HG03066 (cell line): Measurements from ENCODE around the gene LRFN5.
"Not testable (repeated sequence)": the region's sequence is repeated elsewhere in the genome, so short reads cannot be mapped to it uniquely, and the experiment has no call there.

Experiments used
- ATAC-seq: cut with Tn5 transposase; IDR thresholded peaks from one replicate; pipeline ENCODE4 v1.9.1; 2021; ENCODE audit warnings: low read depth; ENCODE audit not compliant: unreplicated experiment

The LRFN5 gene

GRCh38 chr14:41636492-41637392 lies 30.1 kb downstream of the LRFN5 start:
- ATAC-seq: no peak

- no peak for ATAC-seq
Measured at GRCh38 chr14:41641690-41642089, 35.0 kb downstream of the LRFN5 start.

- no peak for ATAC-seq
Measured at GRCh38 chr14:41642367-41642766, 35.7 kb downstream of the LRFN5 start.

- ATAC-seq: no peak
Measured at GRCh38 chr14:41642789-41643188, 36.1 kb downstream of the LRFN5 start.

- no peak for ATAC-seq
Measured at GRCh38 chr14:41644606-41645005, 37.9 kb downstream of the LRFN5 start.

GRCh38 chr14:41650802-41651201 lies 44.1 kb downstream of the LRFN5 start:
- ATAC-seq: no peak

- ATAC-seq: no peak
Measured at GRCh38 chr14:41654196-41654595, 47.5 kb downstream of the LRFN5 start.

GRCh38 chr14:41662780-41663472 lies 56.2 kb downstream of the LRFN5 start:
- ATAC-seq: no peak

GRCh38 chr14:41663473-41663850 lies 56.8 kb downstream of the LRFN5 start:
- ATAC-seq: no peak

- ATAC-seq: no peak
Measured at GRCh38 chr14:41666301-41666700, 59.6 kb downstream of the LRFN5 start.

GRCh38 chr14:41668356-41668755 lies 61.7 kb downstream of the LRFN5 start:
- ATAC-seq: no peak

- ATAC-seq: not testable (repeated sequence)
Measured at GRCh38 chr14:41673601-41674000, 66.9 kb downstream of the LRFN5 start.

GRCh38 chr14:41674511-41674971 lies 67.9 kb downstream of the LRFN5 start:
- not testable (repeated sequence) for ATAC-seq

GRCh38 chr14:41699486-41699885 lies 92.8 kb downstream of the LRFN5 start:
- no peak for ATAC-seq

GRCh38 chr14:41718477-41719166 lies 111.9 kb downstream of the LRFN5 start:
- ATAC-seq: no peak

- ATAC-seq: no peak
Measured at GRCh38 chr14:41739203-41739602, 132.5 kb downstream of the LRFN5 start.

GRCh38 chr14:41743140-41743539 lies 136.5 kb downstream of the LRFN5 start:
- no peak for ATAC-seq

- peak; percentile 75 for ATAC-seq
Measured at GRCh38 chr14:41749429-41749828, 142.8 kb downstream of the LRFN5 start.

- ATAC-seq: not testable (repeated sequence)
Measured at GRCh38 chr14:41750575-41750974, 143.9 kb downstream of the LRFN5 start.

- ATAC-seq: no peak
Measured at GRCh38 chr14:41758011-41758665, 151.5 kb downstream of the LRFN5 start.

GRCh38 chr14:41761204-41761603 lies 154.5 kb downstream of the LRFN5 start:
- ATAC-seq: no peak
